Left cardiac atrium (tissue), 4 donors: Measurements from ENCODE around the gene LRFN2. TPM values are rescaled to one million over a fixed set of nuclear protein-coding genes. Genes with fewer than 3 reads are reported as not detected.

Experiments used
- ATAC-seq, 2 donors: fragments of 200-7000 bp; cut with Tn5 transposase; one replicate each; pipeline ENCODE4 v1.9.1; 2020; ENCODE audit warnings: mild to moderate bottlenecking in 2 of 2, moderate library complexity in 2 of 2
- DNase-seq: peaks from one replicate; pipeline ENCODE4 v3.0.0-alpha.2; 2020
- intact Hi-C, 2 donors: fragments of 100-400 bp; cut with DNase I; formaldehyde crosslinking; loops; one replicate each; pipeline versions ENCODE4 v1.14.1 to v1.15.1; 2022 to 2023
- total RNA-seq, 2 donors: library from RNA; stranded (reverse); fragmentation: NEBNext Ultra II Directional; extraction: Animal tissue kit (Norgen Biotek cat#: 25700); gene quantifications; one replicate each; pipeline ENCODE4 v1.2.1, GENCODE V29; 2021
- donor health status: DM: no; HTN: yes; CAD: no.
- donor health status: DM: no; HTN: yes; CAD: no; lungs with severe emphysema.
- donor health status: DM: yes; HTN: yes; CAD: no.
- donor health status: Dilated cardiomyopathy.

LRFN2 gene
- total RNA-seq, 2 donors from 2014 or later = not detected

DNA sequence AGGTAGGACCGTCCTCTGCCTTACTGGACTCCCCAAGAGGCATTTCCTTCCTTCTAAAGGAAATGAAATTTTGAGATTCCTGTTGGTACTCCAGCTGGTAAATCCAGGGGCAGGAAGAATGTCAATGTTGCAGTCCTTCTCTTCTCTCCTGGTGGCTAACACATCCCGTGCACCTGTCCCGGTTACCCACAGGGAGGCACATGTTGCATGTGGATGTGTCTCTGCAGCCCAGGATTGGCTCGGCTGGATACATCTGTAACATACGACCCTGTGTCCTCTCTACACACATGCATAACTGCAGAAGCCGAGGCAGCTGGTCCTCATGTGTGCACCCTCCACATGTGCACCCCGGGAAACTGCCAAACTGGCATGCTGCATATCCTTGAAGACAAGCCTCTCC lies 1.3 kb upstream of the LRFN2 start:
- DNase-seq = no peak
- intact Hi-C loops = loop anchor here (10.0 kb wide), 3 partner anchors 234 to 604 kb away; no protein-coding TSS in a partner anchor
- ATAC-seq = no peak

DNA sequence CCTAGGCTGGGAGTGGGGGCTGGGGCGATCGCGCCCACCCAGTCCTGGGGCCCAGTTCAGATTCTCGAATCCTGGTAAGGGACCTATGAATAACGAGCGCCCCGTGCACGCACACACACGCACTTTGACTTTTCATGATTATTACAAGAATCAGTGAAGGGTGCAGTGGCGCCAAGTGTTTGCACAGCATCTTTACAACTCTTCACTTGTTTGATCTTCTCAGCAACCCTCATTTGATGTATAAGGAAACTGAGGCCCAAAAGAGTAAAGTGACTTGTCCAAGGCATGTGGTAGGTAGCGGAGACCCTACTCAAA lies 863 bp upstream of the LRFN2 start:
- intact Hi-C loops = loop anchor here (10.0 kb wide), 3 partner anchors 233 to 603 kb away; no protein-coding TSS in a partner anchor
- no peak for ATAC-seq
- DNase-seq = no peak

GRCh38 chr6:40586369-40587201 lies 579 bp downstream of the LRFN2 start:
- no peak for DNase-seq
- intact Hi-C loops = loop anchor here (10.0 kb wide), 3 partner anchors 232 to 602 kb away; no protein-coding TSS in a partner anchor
- ATAC-seq = no peak

DNA sequence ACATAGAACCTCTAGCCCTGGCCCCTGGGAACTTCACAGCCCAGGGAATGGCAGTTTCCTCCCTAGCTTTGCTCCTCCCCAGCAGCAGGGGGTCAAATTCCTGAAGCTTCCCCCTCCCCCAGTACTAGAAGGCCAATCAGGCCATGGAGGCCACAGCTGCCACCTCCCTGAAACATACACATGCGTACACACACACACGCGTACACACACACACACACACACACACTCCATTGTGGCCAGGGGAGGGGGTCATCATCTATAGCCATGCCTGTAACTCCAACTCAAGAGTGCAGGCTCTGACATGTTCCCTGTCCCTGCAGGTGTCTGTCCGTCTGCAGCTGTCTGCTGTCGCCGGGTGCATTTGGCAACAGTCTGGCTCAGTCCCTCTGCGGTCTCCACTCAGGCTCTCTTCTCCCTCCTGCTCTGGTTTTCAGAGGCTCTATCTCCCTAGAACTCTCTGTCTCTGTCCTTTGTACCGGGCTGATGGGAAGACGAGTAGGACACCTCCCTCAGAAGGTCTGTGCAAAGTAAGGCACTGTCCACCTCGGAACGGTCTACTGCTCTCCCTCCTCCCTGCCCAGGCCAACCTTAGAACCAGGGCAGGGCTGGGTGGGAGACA lies 1.4 kb downstream of the LRFN2 start:
- DNase-seq = no peak
- intact Hi-C loops = loop anchor here (10.0 kb wide), 3 partner anchors 231 to 601 kb away; no protein-coding TSS in a partner anchor
- ATAC-seq = no peak

DNA sequence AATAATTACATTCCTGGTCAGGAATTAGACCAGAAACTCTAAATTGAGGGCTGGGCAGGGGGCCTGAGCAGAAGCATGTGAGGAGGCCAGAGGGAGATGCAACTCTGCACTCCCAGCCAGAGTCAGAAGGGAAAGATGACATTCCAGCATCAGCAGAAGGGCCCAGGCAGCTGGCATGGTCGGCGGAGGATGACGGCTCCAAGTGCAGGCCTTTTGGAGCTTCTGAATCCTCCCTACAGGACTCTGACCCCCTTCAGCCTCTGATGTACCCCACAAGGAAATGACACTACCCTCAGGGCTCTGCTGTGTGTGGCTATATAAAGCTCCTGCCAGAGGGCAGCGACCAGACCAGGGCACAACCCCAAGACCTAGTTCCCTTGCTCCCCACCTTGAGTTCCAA lies 1.9 kb downstream of the LRFN2 start:
- DNase-seq (no peak), ATAC-seq (no peak)
- intact Hi-C loops = loop anchor here (10.0 kb wide), 3 partner anchors 230 to 600 kb away; no protein-coding TSS in a partner anchor

DNA sequence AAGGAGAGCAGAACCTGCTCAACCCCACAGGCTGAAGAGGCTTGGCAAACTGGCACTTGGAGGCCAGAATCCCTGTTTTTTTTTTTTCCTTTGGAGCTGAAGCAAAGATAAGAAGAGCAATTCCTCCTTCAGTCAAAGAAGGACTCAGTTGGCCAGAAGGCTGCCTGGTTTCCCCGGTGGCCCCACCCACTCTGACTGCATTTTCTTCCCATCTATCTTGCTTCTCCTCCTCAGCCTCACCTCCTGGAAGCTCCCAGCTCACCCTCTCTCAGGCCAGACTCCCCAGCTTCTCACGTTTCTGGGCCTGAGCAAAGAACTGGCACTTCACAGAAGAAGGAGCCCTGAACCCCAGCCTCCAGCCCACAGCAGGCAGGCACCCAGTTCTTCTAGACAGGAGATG lies 2.4 kb downstream of the LRFN2 start:
- intact Hi-C loops = loop anchor here (10.0 kb wide), 3 partner anchors 230 to 600 kb away; no protein-coding TSS in a partner anchor
- ATAC-seq = no peak
- DNase-seq = no peak

DNA sequence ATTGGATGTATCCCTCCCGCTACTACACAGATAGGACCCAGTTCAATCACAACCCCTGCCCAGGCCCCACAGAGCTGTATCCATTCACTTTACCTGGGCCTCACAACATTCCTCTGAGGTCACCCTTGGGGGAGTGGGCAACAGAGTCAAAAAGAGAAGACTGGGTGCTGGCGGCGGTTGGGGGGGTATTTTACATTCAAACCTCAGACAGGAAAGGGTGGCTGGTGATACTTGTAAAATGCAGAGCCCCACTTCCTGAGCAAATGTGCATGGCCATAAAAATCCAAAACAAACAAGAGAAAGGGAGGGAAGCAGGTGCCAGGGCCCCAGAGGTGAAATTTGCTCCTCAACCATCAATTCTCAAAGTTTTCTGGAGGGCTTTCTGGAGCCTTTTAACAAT lies 3.5 kb downstream of the LRFN2 start:
- intact Hi-C loops = loop anchor here (10.0 kb wide), 3 partner anchors 229 to 599 kb away; no protein-coding TSS in a partner anchor
- ATAC-seq (no peak), DNase-seq (no peak)

DNA sequence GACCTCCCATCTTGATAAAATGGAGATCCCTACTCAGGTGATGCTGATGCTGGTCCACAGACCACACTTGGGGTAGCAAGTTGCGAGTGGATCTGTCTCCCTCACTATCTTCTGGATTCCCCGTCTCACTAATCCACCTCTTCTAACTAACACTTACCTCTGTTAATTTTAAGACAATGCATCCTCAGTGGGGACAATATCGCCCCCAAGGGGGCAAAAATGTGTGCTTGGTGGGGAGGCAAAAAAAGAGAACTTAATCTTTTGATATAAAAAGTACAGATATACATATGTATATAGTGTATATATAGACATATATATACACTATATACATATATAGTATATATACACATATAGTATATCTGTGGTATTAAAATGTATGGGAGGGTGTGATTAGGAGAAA lies 4.3 kb downstream of the LRFN2 start:
- ATAC-seq (no peak), DNase-seq (no peak)
- intact Hi-C loops = loop anchor here (10.0 kb wide), 3 partner anchors 228 to 598 kb away; no protein-coding TSS in a partner anchor

DNA sequence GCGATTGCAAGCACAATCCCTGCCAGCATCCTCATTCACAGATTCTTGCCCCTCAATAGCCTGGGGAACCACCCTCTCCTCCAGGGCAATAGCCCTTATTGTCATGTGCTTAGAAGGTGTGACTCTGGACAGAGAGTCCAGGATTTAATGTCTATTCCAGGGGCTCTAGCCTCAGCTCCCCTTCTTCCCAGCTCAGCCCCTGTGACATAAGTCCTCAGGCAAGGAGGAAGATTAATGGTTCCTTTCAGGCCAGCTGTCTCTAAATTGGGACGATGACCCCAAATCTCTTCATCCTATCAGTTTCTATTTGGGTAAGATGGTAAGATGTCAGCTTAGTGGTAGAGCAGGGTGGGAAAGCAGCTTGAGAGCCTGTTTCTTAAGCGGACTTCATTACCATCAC lies 8.1 kb downstream of the LRFN2 start:
- DNase-seq (no peak), ATAC-seq (no peak)
- intact Hi-C loops = no loop called here

GRCh38 chr6:40577672-40578071 lies 9.5 kb downstream of the LRFN2 start:
- intact Hi-C loops = no loop called here
- ATAC-seq = no peak
- DNase-seq = no peak

- ATAC-seq = no peak
- no peak for DNase-seq
- intact Hi-C loops = no loop called here
Measured at GRCh38 chr6:40573221-40573620, 13.9 kb downstream of the LRFN2 start.

- ATAC-seq (no peak), DNase-seq (no peak)
- intact Hi-C loops = no loop called here
Measured at GRCh38 chr6:40569162-40569910, 17.8 kb downstream of the LRFN2 start.

- intact Hi-C loops = no loop called here
- ATAC-seq (no peak), DNase-seq (no peak)
Measured at GRCh38 chr6:40568062-40568708, 19.0 kb downstream of the LRFN2 start.

DNA sequence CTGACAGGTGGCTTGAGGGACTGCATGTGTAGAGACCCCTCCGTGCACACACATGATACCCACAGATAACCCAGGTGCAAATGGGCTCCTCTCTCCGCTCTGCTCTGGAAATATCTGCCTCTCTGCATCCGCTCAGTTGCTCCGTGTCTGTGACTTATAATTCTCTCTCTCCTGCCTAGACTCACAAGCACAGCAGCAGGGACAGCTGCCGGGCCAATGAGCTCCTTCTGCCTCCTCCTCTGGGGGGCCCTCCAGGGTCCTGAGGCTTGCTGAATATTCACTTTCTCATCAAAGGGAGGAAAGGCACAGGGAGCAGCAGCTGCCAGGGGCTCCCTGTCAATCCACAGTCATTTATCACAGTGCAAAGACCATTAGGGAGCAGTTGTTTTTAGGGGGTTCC lies 24.1 kb downstream of the LRFN2 start:
- ATAC-seq (no peak), DNase-seq (no peak)
- intact Hi-C loops = no loop called here

- DNase-seq (no peak), ATAC-seq (no peak)
- intact Hi-C loops = no loop called here
Measured at GRCh38 chr6:40559056-40559455, 28.1 kb downstream of the LRFN2 start.

DNA sequence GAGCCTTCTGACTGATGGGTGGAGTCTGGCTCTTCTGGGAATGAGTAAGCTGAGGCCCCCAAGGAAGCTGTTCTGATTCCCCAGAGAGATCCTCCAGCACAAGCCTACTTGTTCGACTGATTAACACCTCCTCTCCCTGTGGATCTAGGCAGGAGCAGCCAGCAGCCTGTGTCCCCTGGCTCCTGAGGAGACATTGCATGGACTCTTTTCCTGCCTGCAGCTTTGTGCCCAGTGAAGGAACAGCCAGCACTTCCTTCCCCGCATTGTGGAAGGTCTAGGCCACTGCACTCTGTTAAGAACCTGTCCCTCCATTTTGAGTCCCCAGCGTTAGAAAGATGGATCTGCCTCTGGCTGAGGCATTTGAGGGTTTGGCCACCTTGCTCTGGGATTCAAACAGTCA lies 29.1 kb downstream of the LRFN2 start:
- intact Hi-C loops = no loop called here
- ATAC-seq (no peak), DNase-seq (no peak)

DNA sequence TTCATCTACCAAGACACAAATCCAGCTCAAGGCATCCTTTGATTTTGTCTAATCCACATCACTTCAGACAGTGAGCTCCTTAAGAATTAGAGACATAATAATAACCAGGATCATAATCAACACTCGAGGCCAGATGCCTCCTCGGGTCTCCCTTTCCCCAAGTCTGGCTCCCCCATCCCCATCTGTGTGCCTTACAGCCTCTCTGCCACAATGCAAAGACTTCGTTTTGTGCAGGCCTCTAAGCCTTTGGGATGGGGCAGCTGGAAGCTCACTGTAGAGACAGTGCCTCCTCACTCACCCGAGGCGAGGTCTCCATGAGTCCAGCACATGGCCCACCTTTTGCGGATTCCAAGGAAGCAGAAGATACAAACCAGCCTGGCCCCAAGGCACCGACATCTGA lies 30.3 kb downstream of the LRFN2 start:
- intact Hi-C loops = no loop called here
- no peak for ATAC-seq

DNA sequence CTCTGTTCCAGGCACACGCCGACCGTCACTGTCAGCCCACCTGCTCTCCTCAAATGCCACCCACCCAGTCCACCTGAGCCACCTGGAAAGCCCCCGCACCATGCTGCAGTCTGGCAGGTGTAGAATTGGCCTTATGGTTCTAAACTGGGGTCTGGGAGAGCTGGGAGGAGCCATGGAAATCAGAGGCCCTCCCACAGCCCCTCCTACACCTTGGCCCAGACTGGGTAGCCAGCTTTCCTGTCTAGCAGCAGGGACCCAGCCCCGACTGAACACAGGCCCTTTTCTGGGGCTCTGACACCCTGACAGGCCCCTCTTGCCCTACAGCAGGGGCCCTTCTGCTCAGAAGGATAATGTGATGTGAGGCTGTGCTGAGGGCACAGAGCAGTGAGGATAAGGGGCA lies 31.1 kb downstream of the LRFN2 start:
- DNase-seq = no peak
- intact Hi-C loops = no loop called here
- no peak for ATAC-seq

More for the DNA sequence above, 30.3 kb downstream of the LRFN2 start:
- no peak for DNase-seq

DNA sequence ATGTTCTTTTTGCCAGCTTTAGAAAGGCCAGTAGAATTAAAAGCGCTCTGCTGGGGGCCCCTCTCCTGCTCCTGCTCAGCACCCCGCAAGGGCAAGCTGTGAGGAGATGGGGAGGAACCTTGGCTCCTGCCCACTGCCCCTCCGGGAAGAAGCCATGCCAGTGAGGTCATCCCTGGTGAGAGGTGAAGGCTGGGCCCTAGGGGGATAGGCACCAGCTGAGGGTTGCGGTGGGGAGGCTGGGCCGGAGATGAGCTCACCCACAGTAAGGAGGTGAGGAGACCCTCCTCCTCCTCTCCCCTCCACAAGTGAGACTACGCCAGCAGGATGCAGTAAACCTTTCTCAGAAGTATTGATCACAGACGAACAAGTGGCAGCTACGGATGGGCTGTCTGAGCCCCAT lies 32.1 kb downstream of the LRFN2 start:
- DNase-seq (no peak), ATAC-seq (no peak)
- intact Hi-C loops = no loop called here
